Heart left ventricle (tissue), 13 donors: Measurements from ENCODE around the gene SEPTIN3.

ENCODE experiments used
- POLR2A ChIP-seq, 2 donors: fragments of 450-650 bp; IDR thresholded peaks; one replicate each; pipeline ENCODE4 v1.6.1; 2017; ENCODE audit warnings: antibody characterized with exemption in 2 of 2, mild to moderate bottlenecking in 2 of 2, moderate library complexity in 2 of 2
- TF ChIP-seq, protein P1 (sequence below), 12 donors: fragments of 200-600 bp; sonication (generic) in 4 of 12; IDR thresholded peaks; one replicate each; pipeline versions ENCODE4 v1.5.0 to v1.8.0; 2018 to 2022; ENCODE audit warnings: antibody characterized with exemption in 12 of 12, mild to moderate bottlenecking in 5 of 12
- donor health status: ischemic (EF 13 %, LVEDD 7.1; RV severe dilation, severe dysfunction).
- donor health status: DM: no; HTN: yes; CAD: no.
- donor health status: DM: no; HTN: no; CAD: no.
- donor health status: ischemic (EF 25% LVEDD 6.9; RV normal size, moderate dysfunction).
- donor health status: ischemic (EF 25% LVEDD 5.7; RV mildly dilated, moderate dysfunction).
- donor health status: ischemic (EF 35%, LVEDD 5.7; RV mildly dilated, moderate dysfunction).
- donor health status: nonischemic (EF 11% LVEDD 7.7; RV severe dilation, severe dysfunction).
- donor health status: DM: yes; HTN: yes; CAD: no.
- donor health status: PGD.
- donor health status: ischemic (EF 29% LVEDD 5.4; RV normal size, mild dysfunction).
- donor health status: nonischemic (EF 23%, LVEDD 6.1; RV moderate dilation, normal function).

DNA sequence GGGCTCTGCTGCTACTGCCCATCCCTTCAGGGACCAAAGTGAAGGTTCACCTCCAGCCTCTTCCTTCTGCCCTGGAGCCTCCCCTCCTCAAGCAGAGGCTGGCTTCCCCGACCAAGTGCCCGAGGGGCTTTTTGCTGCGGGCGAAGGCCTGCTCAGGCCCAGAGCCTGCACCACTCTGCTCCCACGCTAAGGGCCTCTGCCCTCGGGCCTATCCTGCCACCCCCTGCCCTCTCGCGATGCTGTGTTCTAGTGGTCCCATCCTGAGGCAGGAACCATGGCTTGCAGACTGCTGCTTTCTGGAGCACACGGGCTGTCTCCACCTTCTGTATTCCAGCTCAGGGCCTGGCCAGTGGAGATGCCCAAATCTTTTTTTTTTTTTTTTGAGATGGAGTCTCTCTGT is 33.7 kb upstream of the SEPTIN3 start:
- TF ChIP-seq, protein P1, sequence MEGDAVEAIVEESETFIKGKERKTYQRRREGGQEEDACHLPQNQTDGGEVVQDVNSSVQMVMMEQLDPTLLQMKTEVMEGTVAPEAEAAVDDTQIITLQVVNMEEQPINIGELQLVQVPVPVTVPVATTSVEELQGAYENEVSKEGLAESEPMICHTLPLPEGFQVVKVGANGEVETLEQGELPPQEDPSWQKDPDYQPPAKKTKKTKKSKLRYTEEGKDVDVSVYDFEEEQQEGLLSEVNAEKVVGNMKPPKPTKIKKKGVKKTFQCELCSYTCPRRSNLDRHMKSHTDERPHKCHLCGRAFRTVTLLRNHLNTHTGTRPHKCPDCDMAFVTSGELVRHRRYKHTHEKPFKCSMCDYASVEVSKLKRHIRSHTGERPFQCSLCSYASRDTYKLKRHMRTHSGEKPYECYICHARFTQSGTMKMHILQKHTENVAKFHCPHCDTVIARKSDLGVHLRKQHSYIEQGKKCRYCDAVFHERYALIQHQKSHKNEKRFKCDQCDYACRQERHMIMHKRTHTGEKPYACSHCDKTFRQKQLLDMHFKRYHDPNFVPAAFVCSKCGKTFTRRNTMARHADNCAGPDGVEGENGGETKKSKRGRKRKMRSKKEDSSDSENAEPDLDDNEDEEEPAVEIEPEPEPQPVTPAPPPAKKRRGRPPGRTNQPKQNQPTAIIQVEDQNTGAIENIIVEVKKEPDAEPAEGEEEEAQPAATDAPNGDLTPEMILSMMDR (IDR thresholded peaks at IDR 0.05) = no peak
- TF ChIP-seq POLR2A (IDR thresholded peaks at IDR 0.05) = no peak
